Endothelial cell of umbilical vein (primary cell): Measurements from ENCODE around the gene FBXL19. TPM values are rescaled to one million over a fixed set of nuclear protein-coding genes. Genes with fewer than 3 reads are reported as not detected.
A peak's percentile ranks its signal among the peaks of the same experiment; 100 is the strongest.

Experiments used
- BruUV-seq: library from RNA; stranded (reverse); fragments of 400-500 nt; replicated peaks from 2 replicates; lab custom pipeline; 2021; lab: Mats Ljungman, UMichigan
- CTCF ChIA-PET: fragments of 300-600, 350-600 bp; sonication (Branson Sonifier 250); formaldehyde crosslinking; loops from one replicate; lab custom pipeline; 2021; ENCODE audit warnings: antibody characterized with exemption, inconsistent platforms; lab: Charles Lee
- POLR2A ChIA-PET: fragments of 300-600, 350-600 bp; sonication (Branson Sonifier 250); formaldehyde crosslinking; loops from one replicate; lab custom pipeline; 2021; ENCODE audit warnings: antibody characterized with exemption, inconsistent platforms; lab: Charles Lee
- DNase-seq: peaks from one replicate; pipeline ENCODE4 v3.0.0-alpha.2; 2011; ENCODE audit warnings: low read depth, low spot score
- FAIRE-seq: peaks from 2 replicates; lab custom pipeline; 2011; peaks lifted over from hg19 to GRCh38; lab: Jason Lieb, UNC
- H2AFZ ChIP-seq: 2 replicates; pipeline ENCODE4 v1.6.0; 2012; ENCODE audit warnings: low read depth, low read length, control low read depth, inconsistent platforms
- H3K27ac ChIP-seq: 2 replicates; pipeline ENCODE4 v1.5.1; 2011; ENCODE audit warnings: low read depth, mild to moderate bottlenecking, control low read depth, low read length, moderate library complexity; ENCODE audit not compliant: insufficient read depth
- H3K27me3 ChIP-seq, 2 experiments: 2 replicates each; pipeline versions ENCODE4 v1.6.0 to v1.6.1; 2011; ENCODE audit warnings: low read length in 2 of 2, mixed read lengths in 1 of 2; ENCODE audit not compliant: control insufficient read depth in 2 of 2, insufficient read depth in 2 of 2
- H3K36me3 ChIP-seq, 2 experiments: 2 replicates in 1 of 2; 3 replicates in 1 of 2; pipeline ENCODE4 v1.5.1; 2011; ENCODE audit warnings: low read length in 2 of 2, mild to moderate bottlenecking in 1 of 2, moderate library complexity in 1 of 2; ENCODE audit not compliant: control insufficient read depth in 2 of 2, insufficient read depth in 2 of 2; ENCODE audit errors: extremely low read depth in 1 of 2
- H3K4me1 ChIP-seq: 3 replicates; pipeline ENCODE4 v1.5.1; 2011; ENCODE audit warnings: mild to moderate bottlenecking, low read length; ENCODE audit not compliant: control insufficient read depth, insufficient read depth; ENCODE audit errors: extremely low read depth
- H3K4me2 ChIP-seq: 2 replicates; pipeline ENCODE4 v1.6.1; 2011; ENCODE audit warnings: low read length, control low read depth, mixed read lengths; ENCODE audit not compliant: insufficient read depth
- H3K4me3 ChIP-seq, 3 experiments: fragments of 200-600 bp in 1 of 3; sonication (generic), shearing (Covaris generic) in 1 of 3; replicated peaks in 1 of 3; 2 replicates each; pipeline ENCODE4 v1.5.1; 2011 to 2016; ENCODE audit warnings: control low read depth in 3 of 3, low read length in 3 of 3, mild to moderate bottlenecking in 2 of 3, inconsistent platforms in 1 of 3, low read depth in 1 of 3, moderate library complexity in 1 of 3; ENCODE audit not compliant: insufficient read depth in 1 of 3
- H3K79me2 ChIP-seq: 2 replicates; pipeline ENCODE4 v1.6.0; 2012; ENCODE audit warnings: low read length, inconsistent platforms; ENCODE audit not compliant: control insufficient read depth, insufficient read depth
- H3K9ac ChIP-seq: replicated peaks from 2 replicates; pipeline ENCODE3; 2011; ENCODE audit warnings: low read length, control low read depth; ENCODE audit not compliant: insufficient read depth; ENCODE audit errors: extremely low read depth
- H3K9me1 ChIP-seq: replicated peaks from 3 replicates; pipeline ENCODE4 v1.6.0; 2011; ENCODE audit warnings: mild to moderate bottlenecking, low read length; ENCODE audit not compliant: control insufficient read depth, insufficient read depth; ENCODE audit errors: extremely low read depth
- H3K9me3 ChIP-seq: replicated peaks from 2 replicates; pipeline ENCODE4 v1.5.1; 2012; ENCODE audit warnings: low read length, inconsistent platforms; ENCODE audit not compliant: control insufficient read depth, insufficient read depth
- H4K20me1 ChIP-seq: replicated peaks from 2 replicates; pipeline ENCODE3; 2011; ENCODE audit warnings: mild to moderate bottlenecking, low read length; ENCODE audit not compliant: control insufficient read depth, insufficient read depth; ENCODE audit errors: extremely low read depth
- CTCF ChIP-seq, 2 donors: IDR thresholded peaks; 1 replicate in 1 of 2; 2 replicates in 1 of 2; pipeline ENCODE4 v1.5.1; 2011; ENCODE audit warnings: low read length in 2 of 2, mild to moderate bottlenecking in 2 of 2, moderate library complexity in 2 of 2, control low read depth in 1 of 2, inconsistent platforms in 1 of 2, low read depth in 1 of 2; ENCODE audit not compliant: insufficient read depth in 1 of 2; ENCODE audit errors: extremely low read depth in 1 of 2
- EZH2 ChIP-seq: IDR thresholded peaks from 2 replicates; pipeline ENCODE4 v1.6.1; 2012; ENCODE audit warnings: borderline replicate concordance, low read depth, mild to moderate bottlenecking, moderate library complexity, low read length, inconsistent platforms; ENCODE audit not compliant: severe bottlenecking
- FOS ChIP-seq: IDR thresholded peaks from 2 replicates; pipeline ENCODE4 v1.6.1; 2011; ENCODE audit warnings: mild to moderate bottlenecking, low read length, moderate library complexity, borderline replicate concordance; ENCODE audit not compliant: insufficient read depth
- GATA2 ChIP-seq: IDR thresholded peaks from 2 replicates; pipeline ENCODE4 v1.7.0; 2011; ENCODE audit warnings: low read depth, mild to moderate bottlenecking, moderate library complexity, mixed read lengths, low read length; ENCODE audit not compliant: insufficient read length, insufficient read depth
- JUN ChIP-seq: IDR thresholded peaks from 2 replicates; pipeline ENCODE4 v1.6.1; 2011; ENCODE audit warnings: borderline replicate concordance, low read depth; ENCODE audit not compliant: insufficient read length, insufficient read depth
- MAX ChIP-seq: IDR thresholded peaks from 2 replicates; pipeline ENCODE4 v1.6.1; 2011; ENCODE audit not compliant: insufficient read depth, insufficient read length
- MYC ChIP-seq: IDR thresholded peaks from one replicate; pipeline ENCODE4 v1.6.1; 2011; ENCODE audit warnings: mild to moderate bottlenecking, low read depth, low read length
- POLR2A ChIP-seq: IDR thresholded peaks from 2 replicates; pipeline ENCODE4 v1.6.1; 2012; ENCODE audit warnings: low read depth, mild to moderate bottlenecking, control low read depth, low read length
- POLR2AphosphoS5 ChIP-seq: IDR thresholded peaks from 2 replicates; pipeline ENCODE4 v1.6.1; 2012; ENCODE audit warnings: low read depth, mild to moderate bottlenecking, control low read depth, low read length, moderate library complexity; ENCODE audit not compliant: insufficient read depth
- dilution Hi-C: fragments of 300-500 bp; cut with MboI; formaldehyde crosslinking; loops from one replicate; pipeline ENCODE4 v1.15.0; 2019; ENCODE audit warnings: low sequenced_read_pairs; ENCODE audit not compliant: extremely low pct_ligation_motif_present
- intact Hi-C: fragments of 100-400 bp; cut with micrococcal nuclease; formaldehyde crosslinking; loops from one replicate; pipeline ENCODE4 v1.10.0; 2022
- polyA plus RNA-seq, 4 experiments: library from polyadenylated mRNA; depleted of rRNA in 3 of 4; stranded (reverse) in 3 of 4; unstranded in 1 of 4; fragments of >200 nt; gene quantifications; 2 replicates each; pipeline versions ENCODE4 v1.2.1 to v1.2.3, GENCODE V29; 2011 to 2012; ENCODE audit warnings: missing spikeins in 1 of 4
- total RNA-seq: library from RNA; stranded (reverse); gene quantifications from 2 replicates; pipeline ENCODE4 v1.2.3, GENCODE V29; 2021

FBXL19 gene
- total and polyA plus RNA-seq, 2 donors (not counting 3 experiments of a cell fraction or from before 2014, with no cell fraction given): 22.1 to 38.0 TPM

DNA sequence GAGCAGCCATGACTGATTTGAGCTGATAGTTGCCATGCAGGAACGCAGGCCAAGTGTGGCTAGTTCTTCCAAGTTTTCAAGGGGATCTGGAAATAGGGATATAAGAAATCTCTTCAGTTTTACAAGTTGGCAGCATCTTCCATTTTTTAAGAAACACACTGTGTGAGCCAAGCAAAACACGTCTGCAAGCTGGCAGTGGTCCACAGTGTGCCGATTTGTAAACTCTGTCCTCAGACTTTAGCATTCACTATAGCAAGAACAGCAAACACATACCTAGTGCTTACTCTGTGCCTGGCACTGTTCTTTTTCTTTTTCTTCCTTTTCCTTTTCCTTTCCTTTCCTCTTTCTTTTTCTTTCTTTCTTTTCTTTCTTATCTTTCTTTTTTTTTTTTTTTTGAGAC, 28.4 kb downstream of the FBXL19 start:
- FAIRE-seq: no peak
- H3K9ac ChIP-seq: no peak overlapping the region
- H2AFZ ChIP-seq: no peak overlapping the region
- intact Hi-C loops: no loop called here
- no peaks in the 10 kb centered on the region for H3K9me3 ChIP-seq
- TF ChIP-seq POLR2A: no peak
- TF ChIP-seq EZH2: no peak
- TF ChIP-seq MYC: no peak
- no peak for TF ChIP-seq JUN
- no peak for TF ChIP-seq POLR2AphosphoS5
- TF ChIP-seq GATA2: no peak
- H3K36me3 ChIP-seq: no peaks in the 10 kb centered on the region
- no peaks in the 10 kb centered on the region for H4K20me1 ChIP-seq
- no TSS peak for BruUV-seq
- H3K79me2 ChIP-seq: no peaks in the 10 kb centered on the region
- dilution Hi-C loops: no loop called here
- ChIA-PET POLR2A (no interaction called here), CTCF (interaction anchor here (0.6 to 3.5 kb wide), 2 partner anchors 917 to 922 kb away, joined by 3 to 29 read pairs; partner anchors contain the start of gene ZNF267)
- no peak overlapping the region for H3K4me3 ChIP-seq
- no peak overlapping the region for H3K4me2 ChIP-seq
- DNase-seq: peak; percentile 67
- H3K4me1 ChIP-seq: peaks cover 20% of the 10 kb centered on the region
- no peaks in the 10 kb centered on the region for H3K27me3 ChIP-seq
- H3K27ac ChIP-seq: no peak overlapping the region
- H3K9me1 ChIP-seq: no peaks in the 10 kb centered on the region

GRCh38 chr16:30953111-30953510, 29.7 kb downstream of the FBXL19 start:
- intact Hi-C loops (loop anchor here (1.0 kb wide), 4 partner anchors 142 to 490 kb away; partner anchors contain the start of gene FUS), dilution Hi-C loops (no loop called here)
- ChIA-PET POLR2A (interaction anchor here (1.2 to 1.9 kb wide), 2 partner anchors 11 to 227 kb away, joined by 3 to 4 read pairs; partner anchors contain the start of gene FUS), CTCF (interaction anchor here (0.8 to 3.5 kb wide), 20 partner anchors 11 to 916 kb away, joined by 3 to 29 read pairs (median 4); partner anchors contain the start of genes FUS, KAT8, VKORC1 and ZNF646)
- Histone ChIP-seq H2AFZ (no peak overlapping the region), H3K4me1 (peaks cover 20% of the 10 kb centered on the region), H3K9ac (no peak overlapping the region), H3K27ac (no peak overlapping the region), H3K4me2 (no peak overlapping the region), H3K36me3 (no peaks in the 10 kb centered on the region), H3K4me3 (no peak overlapping the region), H4K20me1 (no peaks in the 10 kb centered on the region), H3K9me3 (no peaks in the 10 kb centered on the region), H3K9me1 (no peaks in the 10 kb centered on the region), H3K79me2 (no peaks in the 10 kb centered on the region), H3K27me3 (no peaks in the 10 kb centered on the region)
- BruUV-seq: no TSS peak
- DNase-seq (no peak), FAIRE-seq (no peak)
- no peak for TF ChIP-seq JUN
- TF ChIP-seq POLR2AphosphoS5: no peak
- TF ChIP-seq FOS: no peak
- TF ChIP-seq MAX: no peak
- TF ChIP-seq POLR2A: no peak
- no peak for TF ChIP-seq CTCF (IDR thresholded peaks at IDR 0.05; ENCODE audit: extremely low read depth in 1 of 2, insufficient read depth in 1 of 2, low read depth in 1 of 2, low read length in 2 of 2)
- TF ChIP-seq MYC: no peak
- no peak for TF ChIP-seq EZH2
- TF ChIP-seq GATA2: no peak
